PC-3 (cell line): ENCODE data around the gene FSD1. TPM values are rescaled to one million over a fixed set of nuclear protein-coding genes. Genes with fewer than 3 reads are reported as not detected.

Experiments
- ATAC-seq: fragments of 200-7000 bp; cut with Tn5 transposase; 2 replicates; pipeline ENCODE4 v1.9.1; 2020; ENCODE audit warnings: mild to moderate bottlenecking, moderate library complexity
- BruUV-seq: library from RNA; stranded (reverse); fragments of 400-500 nt; replicated peaks from 2 replicates; lab custom pipeline; 2021; lab: Mats Ljungman, UMichigan
- CTCF ChIA-PET: fragments of 300-600 bp; sonication (Branson Sonifier 250); formaldehyde crosslinking; loops from one replicate; lab custom pipeline; 2022; ENCODE audit warnings: antibody characterized with exemption; lab: Charles Lee
- POLR2A ChIA-PET: fragments of 300-600 bp; sonication (Branson Sonifier 250); formaldehyde crosslinking; loops from one replicate; lab custom pipeline; 2022; ENCODE audit warnings: antibody characterized with exemption; ENCODE audit not compliant: unreplicated experiment; lab: Charles Lee
- DNase-seq: peaks from one replicate; pipeline ENCODE4 v3.0.0-alpha.2; 2015
- H2AFZ ChIP-seq: fragments of 300-600 bp; sonication (generic); 2 replicates; pipeline ENCODE4 v1.6.0; 2016; ENCODE audit warnings: antibody characterized with exemption, low read length
- H3F3A ChIP-seq: fragments of 300-600 bp; sonication (generic); one replicate; pipeline ENCODE4 v1.6.0; 2017; ENCODE audit warnings: antibody characterized with exemption, low read length, control low read depth, mild to moderate bottlenecking; ENCODE audit not compliant: unreplicated experiment
- H3K27ac ChIP-seq: fragments of 300-600 bp; sonication (generic); 2 replicates; pipeline ENCODE4 v1.5.1; 2016; ENCODE audit warnings: mild to moderate bottlenecking, low read length
- H3K27me3 ChIP-seq: fragments of 300-600 bp; sonication (generic); 2 replicates; pipeline ENCODE4 v1.6.1; 2016; ENCODE audit warnings: low read length, mixed read lengths
- H3K36me3 ChIP-seq: fragments of 300-600 bp; sonication (generic); 2 replicates; pipeline ENCODE4 v1.6.1; 2016; ENCODE audit warnings: low read depth, mixed run types, low read length, mixed read lengths
- H3K4me1 ChIP-seq: fragments of 300-600 bp; sonication (generic); 2 replicates; pipeline ENCODE4 v1.5.1; 2016; ENCODE audit warnings: low read length; ENCODE audit not compliant: insufficient read depth
- H3K4me2 ChIP-seq: fragments of 300-600 bp; sonication (generic); 2 replicates; pipeline ENCODE4 v1.6.0; 2016; ENCODE audit warnings: low read length
- H3K4me3 ChIP-seq: fragments of 300-600 bp; sonication (generic); 2 replicates; pipeline ENCODE4 v1.5.1; 2016; ENCODE audit warnings: mild to moderate bottlenecking, low read length, mixed read lengths
- H3K79me2 ChIP-seq: fragments of 300-600 bp; sonication (generic); 2 replicates; pipeline ENCODE4 v1.6.1; 2017; ENCODE audit warnings: low read length, mixed read lengths
- H3K9ac ChIP-seq: fragments of 300-600 bp; sonication (generic); 2 replicates; pipeline ENCODE4 v1.6.0; 2016; ENCODE audit warnings: mild to moderate bottlenecking, low read length
- H3K9me2 ChIP-seq: fragments of 300-600 bp; sonication (generic); replicated peaks from 2 replicates; pipeline ENCODE4 v1.6.1; 2016; ENCODE audit warnings: mixed run types, low read length, mixed read lengths
- H3K9me3 ChIP-seq: fragments of 300-600 bp; sonication (generic); 2 replicates; pipeline ENCODE4 v1.6.1; 2016; ENCODE audit warnings: low read length, mixed read lengths
- H4K20me1 ChIP-seq: fragments of 300-600 bp; sonication (generic); 2 replicates; pipeline ENCODE4 v1.6.1; 2016; ENCODE audit warnings: low read length, mixed read lengths
- CTCF ChIP-seq: fragments of 300-600 bp; sonication (generic); conservative IDR thresholded peaks from 2 replicates; pipeline ENCODE4 v1.5.1; 2017; ENCODE audit warnings: antibody characterized with exemption, low read depth, mild to moderate bottlenecking, low read length
- EZH2 ChIP-seq: fragments of 300-600 bp; sonication (generic); IDR thresholded peaks from one replicate; pipeline ENCODE4 v1.6.1; 2017; ENCODE audit warnings: antibody characterized with exemption, mild to moderate bottlenecking, low read length; ENCODE audit not compliant: unreplicated experiment
- EZH2phosphoT487 ChIP-seq: fragments of 300-600 bp; sonication (generic); IDR thresholded peaks from 2 replicates; pipeline ENCODE4 v1.6.1; 2018; ENCODE audit warnings: mild to moderate bottlenecking, antibody characterized with exemption, low read length, borderline replicate concordance
- intact Hi-C: fragments of 100-400 bp; cut with micrococcal nuclease; formaldehyde crosslinking; loops from 2 replicates; pipeline ENCODE4 v1.9.0; 2023
- total RNA-seq: library from RNA; depleted of rRNA; stranded (reverse); fragments of >200 nt; gene quantifications from 2 replicates; pipeline ENCODE4 v1.2.3, GENCODE V29; 2014

The FSD1 gene
- total RNA-seq, 1 experiment from 2014 or later, result 8.7 TPM

- Histone ChIP-seq H2AFZ (no peak overlapping the region), H3K9me2 (no peaks in the 10 kb centered on the region), H3K79me2 (no peaks in the 10 kb centered on the region), H3K9ac (no peak overlapping the region), H3K27me3 (no peaks in the 10 kb centered on the region), H3K36me3 (no peaks in the 10 kb centered on the region), H3K9me3 (no peaks in the 10 kb centered on the region), H3K27ac (no peak overlapping the region), H4K20me1 (no peaks in the 10 kb centered on the region), H3K4me1 (no peaks in the 10 kb centered on the region), H3K4me3 (no peak overlapping the region), H3K4me2 (no peak overlapping the region), H3F3A (no peaks in the 10 kb centered on the region)
- BruUV-seq, result no TSS peak
- TF ChIP-seq EZH2phosphoT487 (no peak), EZH2 (no peak), CTCF (no peak)
- DNase-seq (no peak), ATAC-seq (no peak)
- CTCF ChIA-PET, result interaction anchor here (0.5 to 0.6 kb wide), 2 partner anchors 29 to 756 kb away, joined by 3 to 5 read pairs; partner anchors contain the start of gene MPND
- POLR2A ChIA-PET, result no interaction called here
- intact Hi-C loops, result no loop called here
Observed at GRCh38 chr19:4313847-4314490, 9.6 kb downstream of the FSD1 start.

GRCh38 chr19:4316956-4317355 is 12.6 kb downstream of the FSD1 start:
- ATAC-seq (no peak), DNase-seq (no peak)
- Histone ChIP-seq H3K36me3 (no peaks in the 10 kb centered on the region), H3K9ac (no peak overlapping the region), H3K4me2 (no peak overlapping the region), H3K4me3 (no peak overlapping the region), H3K27ac (no peak overlapping the region), H4K20me1 (no peaks in the 10 kb centered on the region), H3K4me1 (no peaks in the 10 kb centered on the region), H3F3A (no peaks in the 10 kb centered on the region), H3K9me2 (no peaks in the 10 kb centered on the region), H3K79me2 (no peaks in the 10 kb centered on the region), H3K9me3 (no peaks in the 10 kb centered on the region), H2AFZ (no peak overlapping the region), H3K27me3 (no peaks in the 10 kb centered on the region)
- intact Hi-C loops, result no loop called here
- CTCF ChIA-PET, result no interaction called here
- TF ChIP-seq CTCF (no peak), EZH2 (no peak), EZH2phosphoT487 (no peak)
- POLR2A ChIA-PET, result no interaction called here
- no TSS peak for BruUV-seq

- H3F3A ChIP-seq, result no peaks in the 10 kb centered on the region
- ChIA-PET CTCF (no interaction called here), POLR2A (no interaction called here)
- H3K4me3 ChIP-seq, result no peak overlapping the region
- no peaks in the 10 kb centered on the region for H3K79me2 ChIP-seq
- no peaks in the 10 kb centered on the region for H4K20me1 ChIP-seq
- intact Hi-C loops, result no loop called here
- no peaks in the 10 kb centered on the region for H3K9me3 ChIP-seq
- no peak overlapping the region for H3K9ac ChIP-seq
- no peak overlapping the region for H3K27ac ChIP-seq
- no peaks in the 10 kb centered on the region for H3K27me3 ChIP-seq
- BruUV-seq, result no TSS peak
- TF ChIP-seq EZH2 (no peak), CTCF (no peak), EZH2phosphoT487 (no peak)
- no peaks in the 10 kb centered on the region for H3K9me2 ChIP-seq
- DNase-seq (no peak), ATAC-seq (no peak)
- no peak overlapping the region for H3K4me2 ChIP-seq
- no peak overlapping the region for H2AFZ ChIP-seq
- no peaks in the 10 kb centered on the region for H3K4me1 ChIP-seq
- H3K36me3 ChIP-seq, result no peaks in the 10 kb centered on the region
Observed at GRCh38 chr19:4318460-4318859, 14.1 kb downstream of the FSD1 start.
